Gastrocnemius medialis (tissue), 4 donors: ENCODE measurements around the gene VAX1. TPM values are rescaled to one million over a fixed set of nuclear protein-coding genes. Genes with fewer than 3 reads are reported as not detected.

ENCODE experiments used
- ATAC-seq, 2 donors: fragments of 150-250 bp; one replicate each; pipeline ENCODE4 v1.9.1; 2016
- DNase-seq, 2 donors: peaks; one replicate each; pipeline ENCODE4 v3.0.0-alpha.2; 2019
- H3K27ac ChIP-seq, 4 donors: fragments of 200-600 bp; sonication (generic); 1 replicate in 1 of 4; 2 replicates in 3 of 4; pipeline ENCODE4 v1.5.1; 2016 to 2018; ENCODE audit warnings: mild to moderate bottlenecking in 2 of 4, moderate library complexity in 1 of 4
- H3K27me3 ChIP-seq, 3 donors: fragments of 200-600 bp; sonication (generic) in 2 of 3; 1 replicate in 1 of 3; 2 replicates in 2 of 3; pipeline versions ENCODE4 v1.5.1 to v1.6.0; 2016 to 2019; ENCODE audit warnings: mild to moderate bottlenecking in 1 of 3, moderate library complexity in 1 of 3
- H3K36me3 ChIP-seq, 2 donors: fragments of 200-600 bp; sonication (generic) in 1 of 2; one replicate each; pipeline ENCODE4 v1.5.1; 2017 to 2018
- H3K4me1 ChIP-seq, 2 donors: fragments of 200-600 bp; sonication (generic) in 1 of 2; one replicate each; pipeline ENCODE4 v1.5.1; 2016 to 2017; ENCODE audit warnings: mild to moderate bottlenecking in 2 of 2
- H3K4me3 ChIP-seq, 4 donors: fragments of 200-600 bp; sonication (generic) in 3 of 4; 1 replicate in 1 of 4; 2 replicates in 3 of 4; pipeline ENCODE4 v1.5.1; 2016 to 2019; ENCODE audit warnings: mild to moderate bottlenecking in 2 of 4
- H3K9me3 ChIP-seq, 3 donors: fragments of 200-600 bp; sonication (generic) in 2 of 3; 1 replicate in 1 of 3; 2 replicates in 2 of 3; pipeline ENCODE4 v1.5.1; 2016 to 2019
- CTCF ChIP-seq, 5 experiments: fragments of 450-650 bp in 3 of 5; fragments of 200-600 bp in 2 of 5; sonication (generic) in 2 of 5; IDR thresholded peaks in 4 of 5; conservative IDR thresholded peaks in 1 of 5; 1 replicate in 4 of 5; 2 replicates in 1 of 5; pipeline ENCODE4 v1.5.1; 2016 to 2019; ENCODE audit warnings: antibody characterized with exemption in 5 of 5, mild to moderate bottlenecking in 3 of 5, moderate library complexity in 3 of 5
- POLR2A ChIP-seq, 2 donors: fragments of 450-650 bp; IDR thresholded peaks; one replicate each; pipeline ENCODE4 v1.6.1; 2017; ENCODE audit warnings: antibody characterized with exemption in 2 of 2, mild to moderate bottlenecking in 2 of 2, moderate library complexity in 2 of 2
- in situ Hi-C, 4 donors: fragments of 200-750 bp; cut with MboI; loops; one replicate each; pipeline versions ENCODE4 v1.15.0 to v1.8.0; 2017; ENCODE audit warnings: low sequenced_read_pairs in 4 of 4
- intact Hi-C: fragments of 100-400 bp; cut with DNase I; formaldehyde crosslinking; loops from one replicate; pipeline ENCODE4 v1.15.1; 2023; ENCODE audit warnings: low total_unique reads
- total RNA-seq, 4 donors: library from RNA; depleted of rRNA; stranded (reverse); fragments of >200 nt; gene quantifications; one replicate each; pipeline versions ENCODE4 v1.1.0 to v1.2.3, GENCODE V29; 2016

Gene VAX1
- total RNA-seq, 4 donors from 2014 or later = not detected

- no peak for TF ChIP-seq POLR2A (IDR thresholded peaks at IDR 0.05)
- no peak for TF ChIP-seq CTCF (IDR thresholded peaks at IDR 0.05 in 4 of 5, conservative IDR thresholded peaks at IDR 0.05 in 1 of 5)
- H3K9me3 ChIP-seq = no peaks in the 10 kb centered on the region
- ATAC-seq (no peak), DNase-seq (no peak)
- no peaks in the 10 kb centered on the region for H3K36me3 ChIP-seq
- H3K4me1 ChIP-seq = peaks cover 0 to 7% of the 10 kb centered on the region in 2 donors
- H3K4me3 ChIP-seq = peak overlapping the region; percentile 35 to 49 (median 39)
- H3K27ac ChIP-seq = no peak overlapping the region
- in situ Hi-C loops (no loop called here), intact Hi-C loops (no loop called here)
- H3K27me3 ChIP-seq = peaks cover 89 to 96% (median 89%) of the 10 kb centered on the region in 3 donors
Measured at GRCh38 chr10:117137031-117137910, 799 bp downstream of the VAX1 start.

- no peak for DNase-seq
- Histone ChIP-seq H3K9me3 (no peaks in the 10 kb centered on the region), H3K27me3 (peaks cover 89 to 96% (median 92%) of the 10 kb centered on the region in 3 donors), H3K36me3 (no peaks in the 10 kb centered on the region), H3K27ac (no peak overlapping the region), H3K4me3 (peak overlapping the region in 1 of 4 donors; percentile 49), H3K4me1 (peaks cover 0 to 7% of the 10 kb centered on the region in 2 donors)
- no peak for TF ChIP-seq CTCF (IDR thresholded peaks at IDR 0.05 in 4 of 5, conservative IDR thresholded peaks at IDR 0.05 in 1 of 5)
- no peak for TF ChIP-seq POLR2A (IDR thresholded peaks at IDR 0.05)
- no peak for ATAC-seq
- intact Hi-C loops = no loop called here
- in situ Hi-C loops = no loop called here
Measured at GRCh38 chr10:117136391-117136975, 1.6 kb downstream of the VAX1 start.

GRCh38 chr10:117135480-117136140 lies 2.5 kb downstream of the VAX1 start:
- Histone ChIP-seq H3K27me3 (peaks cover 89 to 95% (median 91%) of the 10 kb centered on the region in 3 donors), H3K4me1 (peaks cover 0 to 7% of the 10 kb centered on the region in 2 donors), H3K36me3 (no peaks in the 10 kb centered on the region), H3K4me3 (no peak overlapping the region), H3K9me3 (no peaks in the 10 kb centered on the region), H3K27ac (no peak overlapping the region)
- TF ChIP-seq CTCF (IDR thresholded peaks at IDR 0.05 in 4 of 5, conservative IDR thresholded peaks at IDR 0.05 in 1 of 5) (no peak), POLR2A (IDR thresholded peaks at IDR 0.05) (no peak)
- no peak for ATAC-seq
- intact Hi-C loops (no loop called here), in situ Hi-C loops (no loop called here)
- DNase-seq = no peak

GRCh38 chr10:117135026-117135372 lies 3.1 kb downstream of the VAX1 start:
- H3K27ac ChIP-seq = no peak overlapping the region
- H3K9me3 ChIP-seq = no peaks in the 10 kb centered on the region
- ATAC-seq (no peak), DNase-seq (no peak)
- intact Hi-C loops = no loop called here
- H3K36me3 ChIP-seq = no peaks in the 10 kb centered on the region
- H3K4me3 ChIP-seq = no peak overlapping the region
- in situ Hi-C loops = no loop called here
- H3K4me1 ChIP-seq = peaks cover 0 to 7% of the 10 kb centered on the region in 2 donors
- peaks cover 83 to 95% (median 85%) of the 10 kb centered on the region in 3 donors for H3K27me3 ChIP-seq
- TF ChIP-seq CTCF (IDR thresholded peaks at IDR 0.05 in 4 of 5, conservative IDR thresholded peaks at IDR 0.05 in 1 of 5) (no peak), POLR2A (IDR thresholded peaks at IDR 0.05) (no peak)
